Measurements from ENCODE around the gene VAPA.

The VAPA gene

DNA sequence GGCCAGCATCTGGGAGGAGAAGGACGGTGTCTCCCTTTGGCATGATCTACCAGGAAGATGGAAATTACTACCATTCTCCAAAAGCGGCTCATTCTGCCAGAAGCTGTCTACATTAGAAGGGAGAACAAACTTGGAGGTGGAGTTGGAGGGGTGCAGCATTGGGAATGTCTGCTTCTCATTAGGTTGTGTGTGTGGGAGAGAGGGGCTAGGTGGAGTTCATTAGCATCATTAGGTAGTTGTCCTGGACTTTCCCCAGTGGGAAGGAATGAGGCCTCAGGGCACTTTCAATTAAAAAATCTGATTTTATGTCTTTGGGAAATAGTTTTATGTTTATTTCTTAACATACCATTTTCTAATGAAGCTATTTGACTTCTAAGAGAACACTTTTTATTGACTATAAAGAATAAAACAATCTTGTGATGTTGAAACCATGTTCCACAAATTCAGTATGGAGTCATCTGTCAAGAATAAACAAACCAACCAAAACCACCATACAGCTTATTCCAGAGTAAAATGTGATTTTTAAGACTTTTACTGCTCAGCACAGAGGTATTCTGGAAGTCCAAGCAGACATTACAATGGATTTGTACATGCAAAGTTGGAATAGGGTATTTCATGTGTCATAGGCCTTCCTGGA is 60.6 kb downstream of the VAPA start:
- no peak overlapping the region for H2AK5ac ChIP-seq (ENCODE audit: low read length)
- H2BK120ac ChIP-seq (ENCODE audit: insufficient read depth, low read length, poor library complexity) = no peak overlapping the region
- no peaks in the 10 kb centered on the region for H3K79me1 ChIP-seq (ENCODE audit: low read length)
- peaks cover 2% of the 10 kb centered on the region for H3K9me3 ChIP-seq (ENCODE audit: insufficient read depth, low read depth, low read length)
- no peaks in the 10 kb centered on the region for H3K79me2 ChIP-seq (ENCODE audit: control insufficient read depth, insufficient read depth, low read length, poor library complexity)
- no peak overlapping the region for H4K8ac ChIP-seq (ENCODE audit: low read depth, low read length)
- H3K4ac ChIP-seq (ENCODE audit: low read depth, low read length) = no peak overlapping the region
- no peak overlapping the region for H4K91ac ChIP-seq (ENCODE audit: low read depth, low read length)
- no peak overlapping the region for H3K14ac ChIP-seq (ENCODE audit: low read length)
- no peak overlapping the region for H3K9ac ChIP-seq (ENCODE audit: low read length)
- no peak overlapping the region for H2AFZ ChIP-seq (ENCODE audit: insufficient read depth, low read length, poor library complexity)
- no peak overlapping the region for H2BK12ac ChIP-seq (ENCODE audit: low read length)
- no peaks in the 10 kb centered on the region for H3K27me3 ChIP-seq (ENCODE audit: insufficient read depth, low read length)
- no peak overlapping the region for H3K23ac ChIP-seq (ENCODE audit: low read length)
- H2BK5ac ChIP-seq (ENCODE audit: low read depth, low read length, poor library complexity) = no peak overlapping the region
- peaks cover 0 to 2% of the 10 kb centered on the region in 2 experiments for H3K4me1 ChIP-seq (ENCODE audit: control insufficient read depth in 1 of 2, insufficient read depth in 2 of 2, low read length in 2 of 2)
- no peak overlapping the region for H3K4me3 ChIP-seq (ENCODE audit: low read depth, low read length)
- DNase-seq = no peak
- H4K12ac ChIP-seq (ENCODE audit: low read depth, low read length) = no peak overlapping the region
- no peak overlapping the region for H3K18ac ChIP-seq (ENCODE audit: low read length)
- no peaks in the 10 kb centered on the region for H3K36me3 ChIP-seq (ENCODE audit: control insufficient read depth in 1 of 2, insufficient read depth in 2 of 2, low read length in 2 of 2)
- H3K4me2 ChIP-seq (ENCODE audit: low read length) = no peak overlapping the region
- H3K27ac ChIP-seq (ENCODE audit: low read depth, low read length) = no peak overlapping the region
- no CpG with 5 or more reads among the region's 2 CpGs for WGBS (ENCODE audit: extremely low coverage, insufficient coverage, insufficient read length)

DNA sequence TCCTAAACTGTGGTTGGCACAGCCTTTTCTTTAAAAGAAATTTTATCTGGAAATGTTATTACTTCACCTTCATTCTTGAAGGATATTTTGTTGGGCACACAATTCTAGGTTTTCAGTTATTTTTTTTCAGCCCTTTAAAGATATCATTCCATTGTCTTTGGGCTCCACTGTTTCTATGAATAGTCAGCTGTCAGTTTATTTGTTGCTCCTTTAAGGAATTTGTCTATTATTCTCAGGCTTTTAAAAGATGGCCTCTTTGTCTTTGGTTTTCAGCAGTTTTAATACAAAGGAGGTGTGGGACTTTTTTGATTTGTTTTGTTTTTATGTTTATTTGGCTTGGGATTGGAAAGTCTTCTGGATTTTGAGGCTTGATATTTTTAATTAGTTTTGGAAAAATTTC is 61.8 kb downstream of the VAPA start:
- Histone ChIP-seq H3K9me3 (ENCODE audit: insufficient read depth, low read depth, low read length) (peaks cover 2% of the 10 kb centered on the region), H3K18ac (ENCODE audit: low read length) (no peak overlapping the region), H3K14ac (ENCODE audit: low read length) (no peak overlapping the region), H3K27ac (ENCODE audit: low read depth, low read length) (no peak overlapping the region), H3K4me2 (ENCODE audit: low read length) (no peak overlapping the region), H3K4me3 (ENCODE audit: low read depth, low read length) (no peak overlapping the region), H4K91ac (ENCODE audit: low read depth, low read length) (no peak overlapping the region), H4K12ac (ENCODE audit: low read depth, low read length) (no peak overlapping the region), H3K79me2 (ENCODE audit: control insufficient read depth, insufficient read depth, low read length, poor library complexity) (no peaks in the 10 kb centered on the region), H3K23ac (ENCODE audit: low read length) (no peak overlapping the region), H3K27me3 (ENCODE audit: insufficient read depth, low read length) (no peaks in the 10 kb centered on the region), H4K8ac (ENCODE audit: low read depth, low read length) (no peak overlapping the region), H2AFZ (ENCODE audit: insufficient read depth, low read length, poor library complexity) (no peak overlapping the region), H3K4me1 (ENCODE audit: control insufficient read depth in 1 of 2, insufficient read depth in 2 of 2, low read length in 2 of 2) (peaks cover 0 to 2% of the 10 kb centered on the region in 2 experiments), H2BK12ac (ENCODE audit: low read length) (no peak overlapping the region), H2BK120ac (ENCODE audit: insufficient read depth, low read length, poor library complexity) (no peak overlapping the region), H3K9ac (ENCODE audit: low read length) (no peak overlapping the region), H2BK5ac (ENCODE audit: low read depth, low read length, poor library complexity) (no peak overlapping the region), H3K36me3 (ENCODE audit: control insufficient read depth in 1 of 2, insufficient read depth in 2 of 2, low read length in 2 of 2) (no peaks in the 10 kb centered on the region), H3K79me1 (ENCODE audit: low read length) (no peaks in the 10 kb centered on the region), H2AK5ac (ENCODE audit: low read length) (no peak overlapping the region), H3K4ac (ENCODE audit: low read depth, low read length) (no peak overlapping the region)
- no peak for DNase-seq

DNA sequence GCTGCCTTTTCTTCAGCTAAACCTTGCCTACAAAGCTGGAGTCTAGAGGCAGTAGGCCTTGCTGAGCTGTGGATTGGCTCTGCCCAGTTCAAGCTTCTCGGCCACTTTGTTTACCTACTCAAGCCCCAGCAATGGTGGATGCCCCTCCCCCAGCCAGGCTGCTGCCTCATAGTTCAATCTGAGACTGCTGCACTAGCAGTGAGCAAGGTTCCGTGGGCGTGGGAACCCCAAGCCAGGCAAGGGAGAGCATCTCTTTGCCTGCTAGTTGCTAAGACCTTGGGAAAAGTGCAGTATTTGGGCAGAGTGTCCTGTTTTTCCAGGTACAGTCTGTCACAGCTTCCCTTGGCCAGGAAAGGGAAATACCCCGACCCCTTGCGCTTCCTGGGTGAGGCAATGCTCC is 68.9 kb downstream of the VAPA start:
- H3K27me3 ChIP-seq (ENCODE audit: insufficient read depth, low read length) = no peaks in the 10 kb centered on the region
- H2AK5ac ChIP-seq (ENCODE audit: low read length) = no peak overlapping the region
- H3K4ac ChIP-seq (ENCODE audit: low read depth, low read length) = no peak overlapping the region
- H2AFZ ChIP-seq (ENCODE audit: insufficient read depth, low read length, poor library complexity) = no peak overlapping the region
- no peaks in the 10 kb centered on the region for H3K36me3 ChIP-seq (ENCODE audit: control insufficient read depth in 1 of 2, insufficient read depth in 2 of 2, low read length in 2 of 2)
- H3K4me3 ChIP-seq (ENCODE audit: low read depth, low read length) = no peak overlapping the region
- no peak overlapping the region for H4K8ac ChIP-seq (ENCODE audit: low read depth, low read length)
- H2BK120ac ChIP-seq (ENCODE audit: insufficient read depth, low read length, poor library complexity) = no peak overlapping the region
- no peak overlapping the region for H3K9ac ChIP-seq (ENCODE audit: low read length)
- WGBS (ENCODE audit: extremely low coverage, insufficient coverage, insufficient read length) = no CpG with 5 or more reads among the region's 5 CpGs
- no peak overlapping the region for H3K23ac ChIP-seq (ENCODE audit: low read length)
- no peak overlapping the region for H4K12ac ChIP-seq (ENCODE audit: low read depth, low read length)
- H3K4me1 ChIP-seq (ENCODE audit: control insufficient read depth in 1 of 2, insufficient read depth in 2 of 2, low read length in 2 of 2) = no peaks in the 10 kb centered on the region
- H3K14ac ChIP-seq (ENCODE audit: low read length) = no peak overlapping the region
- peaks cover 5% of the 10 kb centered on the region for H3K9me3 ChIP-seq (ENCODE audit: insufficient read depth, low read depth, low read length)
- no peaks in the 10 kb centered on the region for H3K79me1 ChIP-seq (ENCODE audit: low read length)
- H4K91ac ChIP-seq (ENCODE audit: low read depth, low read length) = no peak overlapping the region
- no peak overlapping the region for H3K4me2 ChIP-seq (ENCODE audit: low read length)
- no peaks in the 10 kb centered on the region for H3K79me2 ChIP-seq (ENCODE audit: control insufficient read depth, insufficient read depth, low read length, poor library complexity)
- H3K27ac ChIP-seq (ENCODE audit: low read depth, low read length) = no peak overlapping the region
- H2BK5ac ChIP-seq (ENCODE audit: low read depth, low read length, poor library complexity) = no peak overlapping the region
- DNase-seq = no peak
- no peak overlapping the region for H2BK12ac ChIP-seq (ENCODE audit: low read length)
- no peak overlapping the region for H3K18ac ChIP-seq (ENCODE audit: low read length)

DNA sequence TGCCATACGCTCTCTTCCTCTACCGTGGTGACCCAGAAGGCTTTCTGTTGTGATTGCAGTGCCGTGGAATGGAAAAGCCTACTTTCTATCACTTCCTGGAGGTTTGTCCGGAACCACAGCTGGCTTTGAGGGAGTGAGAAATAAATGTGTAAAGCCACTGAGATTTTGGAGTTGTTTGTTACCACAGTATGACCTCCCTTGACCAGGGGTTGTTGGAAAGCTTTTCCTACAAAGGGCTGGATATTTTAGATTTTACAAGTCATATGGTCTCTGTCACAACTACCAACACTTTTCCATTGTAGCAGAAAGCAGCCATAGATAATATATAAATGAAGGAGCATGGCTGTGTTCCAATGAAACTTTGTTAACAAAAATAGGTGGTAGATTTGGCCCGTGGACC is 70.3 kb downstream of the VAPA start:
- no peak for DNase-seq
- no peaks in the 10 kb centered on the region for H3K27me3 ChIP-seq (ENCODE audit: insufficient read depth, low read length)
- H3K79me2 ChIP-seq (ENCODE audit: control insufficient read depth, insufficient read depth, low read length, poor library complexity) = no peaks in the 10 kb centered on the region
- H3K18ac ChIP-seq (ENCODE audit: low read length) = no peak overlapping the region
- no peak overlapping the region for H3K23ac ChIP-seq (ENCODE audit: low read length)
- H3K4me2 ChIP-seq (ENCODE audit: low read length) = no peak overlapping the region
- H2BK5ac ChIP-seq (ENCODE audit: low read depth, low read length, poor library complexity) = no peak overlapping the region
- no peak overlapping the region for H2AFZ ChIP-seq (ENCODE audit: insufficient read depth, low read length, poor library complexity)
- H3K14ac ChIP-seq (ENCODE audit: low read length) = no peak overlapping the region
- H4K8ac ChIP-seq (ENCODE audit: low read depth, low read length) = no peak overlapping the region
- H3K4me3 ChIP-seq (ENCODE audit: low read depth, low read length) = no peak overlapping the region
- no peaks in the 10 kb centered on the region for H3K79me1 ChIP-seq (ENCODE audit: low read length)
- H3K36me3 ChIP-seq (ENCODE audit: control insufficient read depth in 1 of 2, insufficient read depth in 2 of 2, low read length in 2 of 2) = no peaks in the 10 kb centered on the region
- H3K4me1 ChIP-seq (ENCODE audit: control insufficient read depth in 1 of 2, insufficient read depth in 2 of 2, low read length in 2 of 2) = no peaks in the 10 kb centered on the region
- H3K27ac ChIP-seq (ENCODE audit: low read depth, low read length) = no peak overlapping the region
- peaks cover 5% of the 10 kb centered on the region for H3K9me3 ChIP-seq (ENCODE audit: insufficient read depth, low read depth, low read length)
- no peak overlapping the region for H4K12ac ChIP-seq (ENCODE audit: low read depth, low read length)
- no peak overlapping the region for H2BK120ac ChIP-seq (ENCODE audit: insufficient read depth, low read length, poor library complexity)
- no peak overlapping the region for H3K4ac ChIP-seq (ENCODE audit: low read depth, low read length)
- H2BK12ac ChIP-seq (ENCODE audit: low read length) = no peak overlapping the region
- H2AK5ac ChIP-seq (ENCODE audit: low read length) = no peak overlapping the region
- H3K9ac ChIP-seq (ENCODE audit: low read length) = no peak overlapping the region
- no peak overlapping the region for H4K91ac ChIP-seq (ENCODE audit: low read depth, low read length)
- no CpG with 5 or more reads among the region's 5 CpGs for WGBS (ENCODE audit: extremely low coverage, insufficient coverage, insufficient read length)
